H54 (cell line): ENCODE measurements around the gene RAB32.
"Not testable (repeated sequence)": the region's sequence is repeated elsewhere in the genome, so short reads cannot be mapped to it uniquely, and the experiment has no call there.

ENCODE experiments used
- DNase-seq: peaks from one replicate; pipeline ENCODE4 v3.0.0; 2011; ENCODE audit warnings: low spot score, mixed read lengths; ENCODE audit not compliant: insufficient read length
- FAIRE-seq: peaks from 3 replicates; lab custom pipeline; 2011; peaks lifted over from hg19 to GRCh38; lab: Jason Lieb, UNC
- POLR2A ChIP-seq: IDR thresholded peaks from 2 replicates; pipeline ENCODE4 v1.6.1; 2011; ENCODE audit warnings: low read depth, mild to moderate bottlenecking, low read length

Gene RAB32

DNA sequence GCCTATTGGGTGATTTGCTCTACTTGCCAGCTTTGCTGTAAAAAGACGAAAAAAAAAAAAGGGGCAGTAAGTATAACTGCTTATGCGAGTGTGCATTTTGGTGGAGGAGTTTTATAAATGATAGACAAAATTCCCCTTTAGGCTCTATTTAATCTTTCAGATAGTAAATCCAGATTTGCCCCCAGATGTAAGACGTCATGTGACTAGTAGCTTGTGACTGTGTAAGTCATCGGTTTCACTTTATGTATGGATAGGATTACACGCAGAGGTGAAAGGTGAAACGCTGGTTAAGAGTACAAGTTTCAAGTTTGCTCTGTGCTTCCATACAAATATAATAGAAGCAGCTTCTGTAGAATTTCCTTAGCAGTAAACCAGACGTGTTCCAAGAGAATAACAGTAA is 7.9 kb downstream of the RAB32 start:
- FAIRE-seq (no peak), DNase-seq (no peak)
- no peak for TF ChIP-seq POLR2A

DNA sequence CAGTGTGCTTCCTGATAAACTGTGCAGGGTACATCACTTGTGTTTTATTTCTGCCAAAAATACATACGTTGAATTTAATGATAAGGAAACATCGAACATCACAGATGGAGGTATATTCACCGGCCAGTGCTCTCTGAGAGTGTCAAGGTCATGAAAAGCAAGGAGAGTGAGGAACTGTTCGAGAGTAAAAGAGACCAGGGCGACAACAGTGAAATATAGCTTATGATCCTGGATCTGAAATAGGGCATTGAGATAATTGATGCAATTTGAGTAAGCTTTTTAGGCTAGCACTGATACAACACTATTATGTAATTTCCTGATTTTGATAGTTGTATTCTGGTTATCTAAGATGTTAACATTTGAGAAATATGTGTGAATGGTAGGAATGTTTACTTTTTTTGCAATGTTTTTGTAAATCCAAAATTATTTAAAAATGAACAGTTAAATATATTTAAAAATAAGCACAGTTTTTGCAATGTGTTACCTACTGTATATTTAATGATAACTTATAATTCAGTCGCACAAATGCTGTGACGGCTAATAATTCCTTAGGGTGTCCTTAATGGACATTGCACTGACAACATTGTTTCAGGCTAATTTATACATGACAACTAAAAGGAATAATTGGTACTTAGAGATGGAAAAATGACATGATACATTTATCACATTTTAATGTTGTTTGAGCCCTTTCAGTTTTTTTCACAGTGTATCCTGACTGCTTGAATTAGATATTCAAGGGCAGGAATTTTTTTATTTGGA is 9.9 kb downstream of the RAB32 start:
- no peak for DNase-seq
- TF ChIP-seq POLR2A = no peak
- no peak for FAIRE-seq

DNA sequence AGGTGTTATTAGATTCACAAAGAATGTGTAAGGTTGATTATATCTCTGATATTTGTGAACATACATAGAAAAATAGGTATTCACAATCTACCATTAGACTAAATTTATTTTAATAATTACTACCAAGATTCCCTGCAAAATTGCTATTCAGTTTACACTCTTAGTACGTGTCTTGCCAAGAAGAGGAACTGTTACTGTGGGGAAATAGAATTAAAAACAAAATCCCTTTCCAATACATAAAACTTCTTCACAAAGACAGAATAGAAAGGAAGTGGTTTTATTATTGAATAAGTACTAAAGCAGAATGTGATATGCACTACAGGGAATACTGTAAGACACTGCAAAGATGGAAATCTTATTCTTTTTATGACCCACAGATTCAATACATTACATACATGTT is 17.0 kb downstream of the RAB32 start:
- no peak for TF ChIP-seq POLR2A

DNA sequence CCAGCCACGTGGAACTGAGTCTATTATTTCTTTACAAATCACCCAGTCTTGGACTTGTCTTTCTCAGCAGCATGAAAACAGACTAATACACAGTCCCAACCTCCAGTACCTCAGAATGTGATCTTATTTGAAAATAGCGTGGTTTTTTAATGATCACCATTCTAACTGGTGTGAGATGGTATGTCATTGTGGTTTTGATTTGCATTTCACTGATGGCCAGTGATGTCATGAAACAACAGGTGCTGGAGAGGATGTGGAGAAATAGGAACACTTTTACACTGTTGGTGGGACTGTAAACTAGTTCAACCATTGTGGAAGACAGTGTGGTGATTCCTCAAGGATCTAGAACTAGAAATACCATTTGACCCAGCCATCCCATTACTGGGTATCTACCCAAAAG is 23.0 kb downstream of the RAB32 start:
- not testable (repeated sequence) for FAIRE-seq, DNase-seq

More for the DNA sequence above, 17.0 kb downstream of the RAB32 start:
- no peak for DNase-seq
- FAIRE-seq = no peak

DNA sequence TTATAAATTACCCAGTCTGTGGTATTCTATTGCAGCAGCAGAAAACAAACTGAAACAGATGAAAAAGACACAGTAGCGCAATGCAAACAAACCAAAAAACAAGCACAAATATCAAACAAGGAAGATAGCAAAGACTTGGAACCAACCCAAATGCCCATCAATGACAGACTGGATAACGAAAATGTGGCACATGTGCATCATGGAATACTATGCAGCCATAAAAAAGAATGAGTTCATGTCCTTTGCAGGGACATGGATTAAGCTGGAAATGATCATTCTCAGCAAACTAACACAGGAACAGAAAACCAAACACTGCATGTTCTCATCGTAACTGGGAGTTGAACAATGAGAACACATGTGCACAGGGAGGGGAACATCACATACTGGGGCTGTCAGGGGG is 25.0 kb downstream of the RAB32 start:
- not testable (repeated sequence) for FAIRE-seq, DNase-seq

DNA sequence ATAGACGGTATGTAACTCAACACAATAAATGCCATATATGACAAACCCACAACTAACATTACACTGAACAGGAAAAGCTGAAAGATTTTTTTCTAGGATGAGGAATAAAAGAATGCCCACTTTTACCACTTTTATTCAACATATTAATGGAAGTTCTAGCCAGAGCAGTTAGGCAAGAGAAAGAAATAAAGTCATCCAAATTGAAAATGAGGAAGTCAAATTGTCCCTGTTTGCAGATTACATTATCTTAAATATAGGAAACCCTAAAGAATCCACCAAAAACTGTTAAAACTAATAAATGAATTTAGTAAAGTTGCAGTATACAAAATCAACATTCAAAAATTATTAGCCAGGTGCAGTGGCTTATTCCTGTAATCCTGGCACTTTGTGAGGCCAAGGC is 30.6 kb downstream of the RAB32 start:
- TF ChIP-seq POLR2A = no peak
- DNase-seq (no peak), FAIRE-seq (no peak)

DNA sequence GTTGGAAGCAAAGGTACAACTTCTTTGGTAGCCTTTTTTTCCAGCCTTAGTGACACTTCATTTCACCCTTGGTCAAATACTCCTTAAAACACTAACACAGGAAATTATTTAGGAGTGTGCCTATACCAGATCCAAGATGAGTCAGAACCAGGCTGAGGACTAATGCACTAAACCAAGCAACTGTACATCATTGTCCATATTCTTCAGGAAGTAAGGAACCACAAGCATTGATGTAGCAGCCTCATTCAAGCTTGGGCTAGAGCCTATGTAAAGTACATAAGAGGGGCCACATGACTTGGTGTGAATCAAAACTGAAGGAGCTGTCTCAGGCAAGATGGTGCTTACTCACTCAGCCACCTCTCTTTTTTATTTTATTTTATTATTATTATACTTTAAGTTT is 34.4 kb downstream of the RAB32 start:
- no peak for FAIRE-seq
- no peak for DNase-seq
- no peak for TF ChIP-seq POLR2A

DNA sequence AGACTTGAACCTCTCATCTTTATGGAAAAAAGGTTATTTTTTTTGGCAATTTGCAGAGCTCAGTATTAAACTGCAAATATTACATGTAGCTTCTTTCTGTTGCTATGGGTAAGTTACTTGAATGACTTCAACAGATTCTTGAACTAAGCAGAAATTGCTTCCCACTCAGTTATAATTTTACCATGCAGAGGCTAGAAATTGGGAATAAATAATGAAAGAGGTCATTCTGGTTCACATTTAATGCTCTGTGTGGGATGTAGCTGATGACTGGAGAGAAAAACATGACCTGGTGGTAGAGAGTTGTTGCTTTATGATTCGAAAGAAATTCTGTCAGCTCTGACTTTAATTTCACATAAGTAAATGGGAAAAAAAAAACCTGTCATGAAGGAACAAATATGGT is 38.3 kb downstream of the RAB32 start:
- FAIRE-seq = no peak
- no peak for TF ChIP-seq POLR2A
- DNase-seq = no peak

DNA sequence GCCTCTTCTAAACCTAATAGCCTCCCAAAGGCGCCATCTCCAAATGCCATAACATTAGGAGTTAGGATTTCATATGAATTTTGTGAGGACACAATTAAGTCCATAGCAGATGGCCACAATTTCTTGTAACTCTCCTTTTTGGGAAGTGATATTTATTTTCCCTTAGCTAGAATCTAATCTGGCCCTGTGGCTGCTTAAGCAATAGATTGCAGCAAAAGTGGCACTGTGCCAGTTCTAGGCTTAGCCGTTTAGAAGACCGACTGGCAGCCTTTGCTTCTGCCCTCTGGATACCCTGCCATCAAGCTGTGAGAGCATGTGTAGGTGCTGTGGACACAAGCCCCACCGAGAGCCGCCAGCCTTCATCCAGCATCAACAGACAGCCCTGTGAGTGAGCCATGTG is 39.2 kb downstream of the RAB32 start:
- FAIRE-seq = no peak
- no peak for TF ChIP-seq POLR2A
- DNase-seq = no peak

DNA sequence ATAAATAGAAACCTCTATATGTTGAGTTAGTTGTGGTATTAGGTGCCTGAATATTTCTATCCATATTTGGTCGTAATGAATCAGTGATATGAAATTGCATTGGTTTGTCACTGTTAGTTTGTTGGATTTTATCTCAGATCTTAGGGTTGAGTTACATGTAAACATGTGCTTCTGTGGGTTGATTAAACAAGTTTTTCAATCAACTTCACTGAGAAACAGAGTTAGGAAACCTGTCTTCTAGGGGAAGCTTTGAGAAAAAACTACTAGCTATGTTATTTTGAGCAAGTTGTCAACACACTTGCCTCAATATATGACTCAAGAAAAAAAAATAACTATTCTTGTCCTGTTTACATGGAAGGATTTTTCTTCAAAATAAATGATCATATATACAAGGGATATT is 40.3 kb downstream of the RAB32 start:
- DNase-seq = no peak
- no peak for FAIRE-seq

DNA sequence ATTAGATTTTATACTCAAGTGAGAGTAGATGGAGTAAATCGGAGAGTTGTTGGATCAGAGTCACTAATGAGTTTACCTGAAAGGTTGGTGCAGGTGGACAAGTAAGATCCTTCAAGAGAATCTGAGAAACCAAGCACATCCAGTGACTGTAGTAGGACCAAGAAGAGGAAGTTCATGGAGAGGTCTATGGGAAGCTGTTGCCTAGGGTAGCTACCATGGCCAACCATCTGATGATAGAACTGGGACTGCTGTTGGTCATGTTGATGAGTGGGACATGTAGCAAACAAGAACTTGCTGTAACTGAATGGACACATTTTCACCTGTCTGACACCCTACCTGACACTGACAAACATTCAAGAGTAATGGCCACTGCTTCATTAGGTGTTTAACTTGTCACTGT is 43.8 kb downstream of the RAB32 start:
- FAIRE-seq (no peak), DNase-seq (no peak)
- no peak for TF ChIP-seq POLR2A

More for the DNA sequence above, 40.3 kb downstream of the RAB32 start:
- TF ChIP-seq POLR2A = no peak

DNA sequence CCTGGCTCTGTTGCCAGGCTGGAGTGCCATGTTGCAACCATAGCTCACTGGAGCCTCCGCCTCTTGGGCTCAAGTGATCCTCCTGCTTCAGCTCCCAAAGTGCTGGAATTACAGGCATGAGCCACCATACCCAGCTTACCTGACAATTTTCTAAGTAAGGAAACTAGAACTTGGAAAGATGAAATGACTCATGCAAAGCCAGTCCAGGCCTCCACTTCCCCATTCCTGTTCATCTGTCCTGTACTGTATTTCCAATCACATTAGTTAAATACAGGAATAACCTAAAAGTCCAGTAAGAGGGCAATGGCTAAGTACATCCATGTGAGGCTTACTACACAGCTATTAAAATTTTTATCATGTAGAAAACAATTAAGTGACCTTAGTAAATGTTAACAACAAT is 46.9 kb downstream of the RAB32 start:
- TF ChIP-seq POLR2A = no peak
- FAIRE-seq (no peak), DNase-seq (no peak)

DNA sequence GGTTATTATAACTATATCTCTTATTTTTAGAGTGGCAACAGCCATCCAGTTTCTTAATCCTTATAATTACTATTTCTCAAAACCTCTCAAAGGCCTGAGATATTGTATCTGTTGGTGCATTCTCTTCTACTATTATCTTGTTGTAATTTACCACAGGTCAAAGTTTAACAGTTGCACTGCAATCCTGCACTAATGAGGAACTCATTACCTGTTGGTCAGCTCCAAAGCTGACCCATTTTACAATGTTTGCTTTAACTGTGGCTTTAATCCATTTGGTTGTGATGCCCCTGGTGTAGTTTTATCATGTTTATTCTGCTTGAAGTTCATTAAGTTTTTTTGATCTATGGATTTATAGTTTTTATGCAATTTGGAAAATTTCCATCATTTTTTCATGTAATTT is 48.8 kb downstream of the RAB32 start:
- DNase-seq (no peak), FAIRE-seq (no peak)
- no peak for TF ChIP-seq POLR2A

DNA sequence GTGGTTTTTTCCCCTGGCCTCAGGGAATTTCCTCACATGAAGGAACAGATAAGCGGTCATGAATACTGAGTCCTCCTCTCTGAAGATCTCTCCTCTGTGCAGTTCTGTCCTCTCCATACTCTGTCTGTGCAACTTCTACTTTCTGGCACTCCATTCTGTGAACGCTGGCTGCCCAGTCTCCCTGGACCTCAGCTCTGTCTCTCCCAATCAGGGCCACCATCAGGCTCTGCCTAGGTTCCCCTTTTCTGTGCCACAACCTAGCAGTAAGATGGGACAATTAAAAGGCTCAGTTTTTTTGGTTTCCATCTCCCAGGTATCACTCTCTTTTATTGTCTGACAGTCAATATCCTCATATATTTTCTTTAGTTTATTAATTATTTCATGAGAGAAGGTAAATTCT is 50.4 kb downstream of the RAB32 start:
- FAIRE-seq (no peak), DNase-seq (no peak)
- no peak for TF ChIP-seq POLR2A

DNA sequence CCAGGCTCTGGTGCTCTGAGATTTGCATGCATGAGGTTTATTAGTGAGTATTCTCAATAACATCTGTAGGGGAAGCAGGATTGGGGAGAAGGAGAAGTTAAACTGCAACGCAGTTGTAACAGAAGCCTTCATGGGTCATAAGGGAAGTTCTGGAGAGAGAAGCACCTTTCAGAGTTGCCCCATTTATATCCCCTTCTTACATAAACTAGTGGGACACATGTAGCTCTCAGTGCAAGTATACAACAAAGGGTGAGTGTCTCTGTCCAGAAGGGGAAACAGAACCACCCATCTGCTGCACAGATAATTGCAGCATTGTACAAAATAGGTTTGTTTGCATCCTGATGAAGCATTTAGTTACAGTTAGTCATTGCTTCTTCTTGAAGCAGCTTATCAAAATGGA is 50.9 kb downstream of the RAB32 start:
- no peak for TF ChIP-seq POLR2A
- no peak for DNase-seq
- FAIRE-seq = no peak

DNA sequence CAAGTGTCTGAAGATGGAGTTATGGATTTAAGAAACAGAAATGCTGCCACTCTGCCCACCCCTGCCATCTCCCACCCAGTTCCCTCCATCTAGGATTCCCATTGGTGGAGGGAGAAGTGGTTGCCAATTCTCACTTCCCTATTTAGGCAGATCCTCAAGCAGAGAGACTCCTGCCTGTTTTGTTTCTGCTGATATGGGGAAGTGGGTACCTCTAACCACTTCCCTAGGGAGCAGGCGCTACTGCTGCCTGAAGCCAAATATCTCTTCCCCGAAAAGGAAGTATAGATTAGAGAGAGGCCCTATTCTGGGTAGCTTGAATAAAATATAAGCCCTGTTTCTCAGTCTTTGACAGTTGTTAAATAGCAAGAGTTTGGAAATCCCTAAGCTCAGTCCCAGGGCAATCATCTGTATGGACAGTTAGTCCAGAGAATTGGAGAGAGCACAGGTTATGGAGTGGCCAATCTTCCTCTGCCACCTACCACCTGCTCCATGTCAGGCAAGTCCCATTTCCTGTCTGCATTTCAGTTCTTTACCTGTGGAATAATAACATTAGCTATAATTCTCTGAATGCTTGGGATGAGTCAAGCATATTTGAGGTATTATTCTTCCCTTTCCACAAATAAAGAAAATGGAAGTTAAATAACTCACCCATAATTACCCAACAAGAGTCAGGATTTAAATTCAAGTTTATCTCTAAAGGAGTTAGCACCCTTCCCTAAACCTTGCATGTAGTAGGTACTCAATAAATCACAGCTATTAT is 52.5 kb downstream of the RAB32 start:
- DNase-seq = no peak
- FAIRE-seq = no peak
- TF ChIP-seq POLR2A = no peak
